Immature natural killer cell (primary cell): ENCODE results near the gene GALNT17. TPM values are rescaled to one million over a fixed set of nuclear protein-coding genes. Genes with fewer than 3 reads are reported as not detected.

ENCODE experiments used
- DNase-seq, 3 donors: peaks; one replicate each; pipeline ENCODE4 v3.0.0; 2022; ENCODE audit warnings: mixed read lengths in 1 of 3
- H3K27ac Mint-ChIP-seq, 6 donors: one replicate each; pipeline ENCODE4 v1.8.0; 2020; ENCODE audit warnings: mixed read lengths in 6 of 6, mild to moderate bottlenecking in 5 of 6, inconsistent platforms in 4 of 6, moderate library complexity in 3 of 6
- H3K27me3 Mint-ChIP-seq, 3 donors: one replicate each; pipeline ENCODE4 v1.8.0; 2020 to 2021; ENCODE audit warnings: low read depth in 3 of 3, mild to moderate bottlenecking in 3 of 3, mixed read lengths in 3 of 3, moderate library complexity in 3 of 3, inconsistent platforms in 1 of 3
- H3K36me3 Mint-ChIP-seq, 3 donors: one replicate each; pipeline ENCODE4 v1.8.0; 2020; ENCODE audit warnings: mixed read lengths in 3 of 3, inconsistent platforms in 2 of 3, mild to moderate bottlenecking in 2 of 3
- H3K4me1 Mint-ChIP-seq, 2 donors: one replicate each; pipeline ENCODE4 v1.8.0; 2020; ENCODE audit warnings: inconsistent platforms in 2 of 2, mild to moderate bottlenecking in 2 of 2, mixed read lengths in 2 of 2, moderate library complexity in 1 of 2
- H3K4me3 Mint-ChIP-seq, 5 donors: one replicate each; pipeline ENCODE4 v1.8.0; 2020; ENCODE audit warnings: mild to moderate bottlenecking in 5 of 5, mixed read lengths in 5 of 5, inconsistent platforms in 3 of 5, moderate library complexity in 3 of 5
- H3K9me3 Mint-ChIP-seq, 6 donors: one replicate each; pipeline ENCODE4 v1.8.0; 2020; ENCODE audit warnings: mild to moderate bottlenecking in 6 of 6, mixed read lengths in 6 of 6, inconsistent platforms in 4 of 6, moderate library complexity in 3 of 6
- polyA plus RNA-seq, 3 donors: library from polyadenylated mRNA; unstranded; fragments of 300-500 nt; fragmentation: Illumina TruSeq; gene quantifications; one replicate each; pipeline ENCODE4 v1.2.3, GENCODE V29; 2021

Gene GALNT17
- polyA plus RNA-seq, 3 donors from 2014 or later = not detected

DNA sequence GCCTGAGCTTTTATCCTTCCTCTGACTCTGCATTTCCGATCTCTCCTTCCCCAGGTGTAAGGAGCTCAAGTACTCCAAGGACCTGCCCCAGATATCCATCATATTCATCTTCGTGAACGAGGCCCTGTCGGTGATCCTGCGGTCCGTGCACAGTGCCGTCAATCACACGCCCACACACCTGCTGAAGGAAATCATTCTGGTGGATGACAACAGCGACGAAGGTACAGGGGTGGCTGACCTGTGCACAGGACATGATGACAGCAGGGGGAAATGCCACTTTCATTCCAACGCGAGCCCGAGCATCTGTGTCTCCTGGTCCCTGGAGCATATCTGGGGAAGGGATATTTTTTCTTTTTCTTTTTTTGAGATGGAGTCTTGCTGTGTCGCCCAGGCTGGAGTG is 256.2 kb downstream of the GALNT17 start:
- no peak for DNase-seq
- Mint-ChIP-seq H3K36me3 (no peaks in the 10 kb centered on the region), H3K4me1 (no peaks in the 10 kb centered on the region), H3K27ac (no peak overlapping the region), H3K9me3 (peaks cover 0 to 26% (median 12%) of the 10 kb centered on the region in 6 donors), H3K27me3 (peaks cover 0 to 2% (median 2%) of the 10 kb centered on the region in 3 donors), H3K4me3 (no peak overlapping the region)

DNA sequence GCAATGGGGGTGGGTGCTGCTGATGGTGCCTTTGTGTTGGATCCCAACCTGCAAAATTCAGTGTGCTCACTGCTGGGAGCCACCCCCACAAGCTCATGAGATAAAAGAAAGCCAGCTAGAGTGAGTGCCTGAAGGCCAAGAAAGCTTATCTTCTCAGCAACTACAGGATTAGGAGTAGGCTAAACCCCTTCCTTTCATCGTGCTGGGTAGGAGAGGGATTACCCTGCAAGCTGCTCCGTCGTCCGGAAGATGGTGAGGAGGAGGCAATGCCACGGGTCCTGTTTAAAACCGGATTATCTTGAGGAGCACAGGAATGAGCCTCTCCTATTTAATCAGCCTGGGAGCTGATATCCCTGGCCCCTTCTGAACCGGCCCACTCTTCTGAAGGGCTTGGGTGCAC is 258.0 kb downstream of the GALNT17 start:
- Mint-ChIP-seq H3K9me3 (peaks cover 0 to 31% (median 11%) of the 10 kb centered on the region in 6 donors), H3K27ac (no peak overlapping the region), H3K4me3 (no peak overlapping the region), H3K27me3 (peaks cover 0 to 2% (median 0%) of the 10 kb centered on the region in 3 donors), H3K4me1 (no peaks in the 10 kb centered on the region), H3K36me3 (no peaks in the 10 kb centered on the region)
- DNase-seq = no peak

DNA sequence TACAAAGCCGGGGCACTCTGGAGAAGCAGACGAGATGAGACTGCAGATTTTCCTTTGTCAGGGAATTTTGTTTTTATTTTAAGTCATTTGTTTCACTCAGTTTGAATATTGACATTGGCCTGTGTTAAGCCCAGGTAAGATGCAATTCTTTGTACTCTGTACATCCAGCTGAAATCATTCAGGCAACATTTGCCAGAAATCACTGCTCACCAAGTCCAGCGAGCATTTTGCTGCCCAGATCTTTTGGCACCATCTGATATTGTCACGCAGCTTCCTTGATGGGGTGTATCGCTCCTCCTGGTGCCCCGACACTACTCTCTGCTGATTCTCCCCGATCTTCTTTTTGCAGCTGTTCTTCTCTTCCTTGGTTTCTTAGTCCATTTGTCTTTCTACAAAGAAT is 261.7 kb downstream of the GALNT17 start:
- Mint-ChIP-seq H3K36me3 (no peaks in the 10 kb centered on the region), H3K9me3 (peaks cover 4 to 18% (median 16%) of the 10 kb centered on the region in 6 donors), H3K27me3 (peaks cover 0 to 3% (median 0%) of the 10 kb centered on the region in 3 donors), H3K27ac (no peak overlapping the region), H3K4me1 (no peaks in the 10 kb centered on the region), H3K4me3 (no peak overlapping the region)
- no peak for DNase-seq

DNA sequence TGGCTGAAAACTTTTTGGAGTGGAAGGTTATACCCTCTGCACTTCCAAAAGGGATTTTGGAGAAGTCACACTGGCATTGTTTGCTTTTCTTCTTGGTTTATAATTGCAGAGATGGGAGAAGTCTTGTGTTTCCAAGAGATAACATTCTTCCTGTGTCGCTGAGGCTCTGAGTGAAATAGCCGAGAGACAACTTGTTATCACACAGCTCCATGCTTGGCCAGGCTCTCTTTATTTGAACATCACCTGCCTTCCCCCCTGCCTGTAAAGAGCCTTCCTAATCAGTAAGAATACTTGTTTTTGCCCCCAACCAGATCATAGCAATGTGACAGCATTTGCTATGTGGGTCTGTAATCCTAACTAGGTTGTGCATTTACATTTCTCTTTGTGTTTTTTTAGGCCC is 270.7 kb downstream of the GALNT17 start:
- no peak for DNase-seq
- Mint-ChIP-seq H3K4me1 (no peaks in the 10 kb centered on the region), H3K36me3 (no peaks in the 10 kb centered on the region), H3K27me3 (peaks cover 2 to 5% (median 3%) of the 10 kb centered on the region in 3 donors), H3K9me3 (peaks cover 0 to 18% (median 7%) of the 10 kb centered on the region in 6 donors), H3K4me3 (no peak overlapping the region), H3K27ac (no peak overlapping the region)

DNA sequence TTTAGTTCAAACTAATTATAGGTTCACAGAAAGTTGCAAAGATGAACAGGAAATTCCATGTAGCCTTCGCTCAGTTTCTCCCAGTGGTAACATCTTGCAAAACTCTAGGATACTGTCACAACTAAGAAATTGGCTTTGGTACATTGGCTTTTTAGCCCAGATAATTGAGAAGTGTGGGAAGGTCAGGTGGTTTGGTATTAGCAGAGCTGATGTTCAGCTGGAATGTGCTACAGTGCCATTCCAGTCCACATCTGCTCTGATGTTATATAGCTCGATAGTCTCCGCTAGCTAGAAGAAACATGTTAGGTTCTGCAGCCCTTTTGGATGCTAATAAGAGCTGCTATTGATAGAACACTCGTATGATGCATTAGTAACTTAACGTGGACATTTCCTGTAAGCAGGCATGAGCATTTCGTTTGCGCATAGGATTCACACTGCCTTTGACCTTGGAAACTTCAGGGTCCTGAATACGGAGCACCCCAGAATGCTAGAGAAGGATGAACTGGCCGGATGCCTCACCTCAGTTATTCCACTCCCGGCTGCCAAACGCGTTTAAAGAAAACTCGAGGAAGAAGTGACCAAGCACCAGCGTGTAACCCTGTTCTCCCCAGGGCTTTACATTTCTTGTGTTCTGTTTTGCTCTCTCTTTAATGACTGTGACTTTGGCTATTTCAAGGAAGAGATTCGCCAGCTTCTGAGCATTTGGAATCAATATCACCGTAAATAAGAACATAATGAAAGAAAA is 271.4 kb downstream of the GALNT17 start:
- H3K4me1 Mint-ChIP-seq = no peaks in the 10 kb centered on the region
- peaks cover 0 to 13% (median 6%) of the 10 kb centered on the region in 6 donors for H3K9me3 Mint-ChIP-seq
- H3K4me3 Mint-ChIP-seq = no peak overlapping the region
- H3K27ac Mint-ChIP-seq = no peak overlapping the region
- H3K27me3 Mint-ChIP-seq = peaks cover under 1 to 5% (median 2%) of the 10 kb centered on the region in 3 donors
- no peak for DNase-seq
- H3K36me3 Mint-ChIP-seq = no peaks in the 10 kb centered on the region

DNA sequence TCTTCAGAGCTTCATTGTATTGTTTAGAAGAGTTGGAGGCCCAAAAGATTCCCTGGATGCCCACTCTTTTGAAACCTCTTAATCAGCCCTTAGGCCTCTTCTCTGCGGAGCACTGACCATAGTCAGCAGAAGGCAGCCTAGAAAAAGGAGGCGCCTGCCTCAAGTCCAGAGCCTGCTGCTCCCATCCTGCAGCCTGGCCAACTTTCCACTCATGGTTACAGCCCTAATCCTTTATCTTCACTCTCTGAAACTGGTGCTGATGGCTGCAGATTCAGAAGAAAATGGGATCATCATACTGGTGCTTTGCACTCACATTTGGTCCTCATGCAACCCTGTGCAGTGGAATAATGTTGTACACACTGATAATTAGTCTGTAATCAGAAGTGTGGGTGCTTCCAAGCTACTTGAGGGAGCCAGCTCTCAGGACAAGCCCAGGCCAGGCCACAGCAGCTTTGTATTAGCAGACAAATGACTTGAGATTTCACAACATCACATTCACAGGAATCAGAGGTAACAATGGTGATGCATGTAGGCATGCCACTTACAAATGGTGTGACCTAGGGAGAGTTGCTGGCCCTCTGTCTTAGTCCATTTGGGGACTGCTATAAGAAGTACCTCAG is 272.9 kb downstream of the GALNT17 start:
- no peak overlapping the region for H3K27ac Mint-ChIP-seq
- H3K36me3 Mint-ChIP-seq = no peaks in the 10 kb centered on the region
- H3K27me3 Mint-ChIP-seq = peaks cover 0 to 5% (median 2%) of the 10 kb centered on the region in 3 donors
- peaks cover 0 to 22% (median 4%) of the 10 kb centered on the region in 6 donors for H3K9me3 Mint-ChIP-seq
- H3K4me1 Mint-ChIP-seq = no peaks in the 10 kb centered on the region
- no peak overlapping the region for H3K4me3 Mint-ChIP-seq
- DNase-seq = no peak

DNA sequence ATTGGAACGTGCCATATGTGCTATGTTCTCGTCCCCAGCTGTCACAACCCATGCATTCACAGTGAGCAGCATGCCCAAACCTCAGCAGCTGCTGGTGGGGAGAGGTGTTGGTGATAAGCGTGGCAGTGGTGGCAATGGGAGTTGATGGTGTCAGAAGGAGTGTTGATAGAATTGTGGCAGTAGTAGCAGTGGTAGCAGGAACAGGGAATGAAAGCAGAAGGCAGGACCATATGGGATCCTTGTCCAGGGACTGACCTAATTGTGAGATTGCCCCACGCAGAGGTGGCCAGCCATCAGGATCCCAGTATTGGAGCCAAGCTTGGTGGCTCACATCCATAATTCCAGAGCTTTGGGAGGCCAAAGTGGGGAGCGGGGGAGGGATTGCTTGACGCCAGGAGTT is 276.3 kb downstream of the GALNT17 start:
- Mint-ChIP-seq H3K4me1 (no peaks in the 10 kb centered on the region), H3K9me3 (peaks cover 4 to 38% (median 15%) of the 10 kb centered on the region in 6 donors), H3K36me3 (no peaks in the 10 kb centered on the region), H3K27ac (no peak overlapping the region), H3K4me3 (no peak overlapping the region), H3K27me3 (peaks cover 4 to 6% (median 5%) of the 10 kb centered on the region in 3 donors)
- DNase-seq = no peak

DNA sequence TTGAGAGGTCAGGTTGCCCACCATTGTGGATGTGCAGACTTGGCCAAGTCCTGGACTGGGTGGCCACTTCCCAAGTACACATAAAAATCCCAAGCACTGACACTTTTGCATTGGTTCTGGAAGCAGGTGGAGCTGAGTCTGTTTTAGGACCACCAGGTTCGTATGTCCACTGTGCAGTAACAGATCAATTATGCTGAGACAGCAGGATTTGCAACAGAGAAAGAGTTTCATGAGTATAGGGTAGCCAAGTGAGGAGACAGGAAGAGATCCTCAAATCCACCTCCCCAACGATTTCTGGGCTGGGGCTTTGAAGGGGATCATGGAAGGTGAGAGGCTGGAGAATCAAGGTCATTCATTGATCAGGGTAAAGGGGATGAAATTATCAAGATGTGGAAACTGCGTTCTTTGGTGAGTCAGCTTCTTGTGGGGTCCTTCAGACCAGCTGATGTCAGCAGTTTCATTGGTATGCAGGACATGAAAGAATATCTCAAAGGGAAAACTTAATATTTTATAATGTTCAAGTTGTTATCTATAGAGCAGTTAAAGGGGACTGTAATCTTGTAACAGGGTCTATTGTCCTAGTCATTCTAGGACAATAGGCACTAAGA is 277.7 kb downstream of the GALNT17 start:
- H3K27me3 Mint-ChIP-seq = peaks cover 3 to 6% (median 4%) of the 10 kb centered on the region in 3 donors
- DNase-seq = no peak
- no peak overlapping the region for H3K4me3 Mint-ChIP-seq

DNA sequence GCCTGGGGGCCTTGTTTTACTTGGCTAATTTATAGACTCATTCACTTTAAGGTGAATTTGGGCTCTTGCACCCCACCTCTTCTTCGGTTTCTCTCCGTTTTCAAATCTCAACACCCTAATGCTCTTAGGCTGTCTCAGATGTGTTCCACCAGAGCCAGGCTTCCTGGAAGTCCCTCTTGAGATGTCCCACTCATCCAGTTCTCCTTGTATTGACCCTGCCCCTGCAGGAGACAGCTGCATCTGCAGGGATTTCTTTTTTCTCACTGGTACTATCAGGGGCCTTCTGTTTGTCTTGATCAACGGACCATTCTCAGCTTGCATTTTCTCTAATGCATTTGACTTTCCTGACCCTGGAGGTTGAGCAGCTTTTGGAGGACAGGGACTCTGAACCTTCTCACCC is 279.5 kb downstream of the GALNT17 start:
- H3K36me3 Mint-ChIP-seq = no peaks in the 10 kb centered on the region
- H3K9me3 Mint-ChIP-seq = peaks cover 9 to 45% (median 18%) of the 10 kb centered on the region in 6 donors
- no peak overlapping the region for H3K27ac Mint-ChIP-seq

More for the DNA sequence above, 277.7 kb downstream of the GALNT17 start:
- Mint-ChIP-seq H3K36me3 (no peaks in the 10 kb centered on the region), H3K4me1 (no peaks in the 10 kb centered on the region), H3K27ac (no peak overlapping the region), H3K9me3 (peaks cover 4 to 38% (median 15%) of the 10 kb centered on the region in 6 donors)

DNA sequence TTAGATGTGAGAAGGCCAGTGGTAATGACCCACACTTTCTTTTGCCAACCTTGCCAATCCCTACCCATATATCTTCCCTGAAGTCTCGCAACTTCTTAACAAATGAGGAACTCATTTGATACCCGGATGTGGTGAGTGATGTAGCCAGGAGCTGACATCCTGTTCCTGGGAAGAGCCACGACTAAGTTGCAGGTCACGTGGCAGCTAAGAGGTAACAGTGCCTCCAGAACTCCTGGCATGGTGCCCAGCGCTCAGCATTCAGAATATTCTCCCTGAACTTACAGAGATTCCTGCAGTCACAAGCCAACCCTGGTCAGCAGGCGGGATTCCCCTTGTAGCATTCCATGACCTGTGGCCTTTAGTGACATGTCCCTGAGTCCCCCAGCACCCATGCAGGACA is 282.5 kb downstream of the GALNT17 start:
- H3K27me3 Mint-ChIP-seq = peaks cover 4 to 6% (median 4%) of the 10 kb centered on the region in 3 donors
- no peak overlapping the region for H3K27ac Mint-ChIP-seq
- H3K4me3 Mint-ChIP-seq = no peak overlapping the region
- no peaks in the 10 kb centered on the region for H3K36me3 Mint-ChIP-seq
- H3K9me3 Mint-ChIP-seq = peaks cover 9 to 42% (median 23%) of the 10 kb centered on the region in 6 donors
- DNase-seq = no peak
- H3K4me1 Mint-ChIP-seq = no peaks in the 10 kb centered on the region

More for the DNA sequence above, 279.5 kb downstream of the GALNT17 start:
- no peaks in the 10 kb centered on the region for H3K4me1 Mint-ChIP-seq
- no peak for DNase-seq
- H3K4me3 Mint-ChIP-seq = no peak overlapping the region
- peaks cover 3 to 6% (median 4%) of the 10 kb centered on the region in 3 donors for H3K27me3 Mint-ChIP-seq

DNA sequence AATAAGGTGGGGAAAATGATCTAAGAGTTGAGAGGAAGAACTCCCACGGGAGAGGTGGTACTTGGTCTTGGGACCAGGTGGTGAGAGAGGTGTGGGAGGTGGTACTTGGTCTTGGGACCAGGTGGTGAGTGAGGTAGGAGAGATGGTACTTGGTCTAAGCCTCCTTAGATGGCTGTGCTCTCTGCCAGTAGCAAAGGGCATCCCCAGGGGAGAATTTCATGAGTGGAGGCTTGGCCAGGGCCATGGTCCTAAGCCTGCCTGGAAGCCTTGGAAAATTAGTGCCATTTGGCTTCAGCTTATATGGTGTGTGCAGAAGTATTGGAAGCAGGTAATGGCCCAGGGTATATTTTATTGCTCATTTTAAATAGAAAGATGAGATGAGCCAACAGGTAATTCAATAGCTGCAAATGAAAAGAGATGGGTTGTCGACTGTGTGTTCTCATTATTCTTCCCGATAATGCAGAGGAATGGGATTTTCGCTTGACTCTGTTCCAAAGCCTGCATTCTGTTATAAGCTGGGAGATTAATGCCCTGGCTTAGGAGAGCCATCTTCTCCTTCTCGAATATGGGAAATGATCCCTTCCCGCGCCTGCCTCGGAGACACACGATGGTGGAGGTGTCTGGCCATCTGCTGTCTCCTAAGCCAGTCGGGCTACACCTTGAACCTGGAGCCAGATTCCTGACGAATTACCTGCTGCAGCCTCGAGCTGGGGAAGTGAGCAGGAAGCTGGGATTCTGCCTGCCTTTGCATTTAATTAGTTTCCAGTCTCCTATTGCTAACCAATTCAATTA is 287.8 kb downstream of the GALNT17 start:
- no peak overlapping the region for H3K27ac Mint-ChIP-seq
- peaks cover 2 to 4% (median 4%) of the 10 kb centered on the region in 3 donors for H3K27me3 Mint-ChIP-seq
- no peak overlapping the region for H3K4me3 Mint-ChIP-seq
- no peaks in the 10 kb centered on the region for H3K4me1 Mint-ChIP-seq
- H3K36me3 Mint-ChIP-seq = no peaks in the 10 kb centered on the region
- peaks cover 0 to 34% (median 16%) of the 10 kb centered on the region in 6 donors for H3K9me3 Mint-ChIP-seq
- DNase-seq = no peak

DNA sequence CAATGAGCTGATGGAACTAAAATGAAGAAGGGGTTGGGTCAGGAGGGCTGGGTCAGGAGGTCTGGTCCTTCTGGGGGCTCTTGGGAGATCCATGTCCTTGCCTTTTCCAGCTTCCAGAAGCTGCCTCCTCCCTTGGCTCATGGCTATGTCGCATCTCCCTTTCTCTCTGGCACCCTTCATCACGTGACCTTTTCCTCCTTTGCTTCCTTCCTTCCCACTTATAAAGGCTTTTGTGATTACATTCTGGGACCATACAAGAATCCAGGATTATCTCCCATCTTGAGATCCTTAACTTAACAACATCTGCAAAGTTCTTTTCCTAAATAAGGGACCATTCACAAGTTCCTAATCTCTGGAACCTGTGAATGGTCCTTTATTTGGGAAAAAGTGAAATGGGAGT is 290.2 kb downstream of the GALNT17 start:
- H3K27me3 Mint-ChIP-seq = peaks cover 2 to 4% (median 4%) of the 10 kb centered on the region in 3 donors
- H3K9me3 Mint-ChIP-seq = peaks cover 0 to 30% (median 13%) of the 10 kb centered on the region in 6 donors
- H3K36me3 Mint-ChIP-seq = no peaks in the 10 kb centered on the region
- no peak for DNase-seq
- H3K27ac Mint-ChIP-seq = no peak overlapping the region
- H3K4me3 Mint-ChIP-seq = no peak overlapping the region
- no peaks in the 10 kb centered on the region for H3K4me1 Mint-ChIP-seq

DNA sequence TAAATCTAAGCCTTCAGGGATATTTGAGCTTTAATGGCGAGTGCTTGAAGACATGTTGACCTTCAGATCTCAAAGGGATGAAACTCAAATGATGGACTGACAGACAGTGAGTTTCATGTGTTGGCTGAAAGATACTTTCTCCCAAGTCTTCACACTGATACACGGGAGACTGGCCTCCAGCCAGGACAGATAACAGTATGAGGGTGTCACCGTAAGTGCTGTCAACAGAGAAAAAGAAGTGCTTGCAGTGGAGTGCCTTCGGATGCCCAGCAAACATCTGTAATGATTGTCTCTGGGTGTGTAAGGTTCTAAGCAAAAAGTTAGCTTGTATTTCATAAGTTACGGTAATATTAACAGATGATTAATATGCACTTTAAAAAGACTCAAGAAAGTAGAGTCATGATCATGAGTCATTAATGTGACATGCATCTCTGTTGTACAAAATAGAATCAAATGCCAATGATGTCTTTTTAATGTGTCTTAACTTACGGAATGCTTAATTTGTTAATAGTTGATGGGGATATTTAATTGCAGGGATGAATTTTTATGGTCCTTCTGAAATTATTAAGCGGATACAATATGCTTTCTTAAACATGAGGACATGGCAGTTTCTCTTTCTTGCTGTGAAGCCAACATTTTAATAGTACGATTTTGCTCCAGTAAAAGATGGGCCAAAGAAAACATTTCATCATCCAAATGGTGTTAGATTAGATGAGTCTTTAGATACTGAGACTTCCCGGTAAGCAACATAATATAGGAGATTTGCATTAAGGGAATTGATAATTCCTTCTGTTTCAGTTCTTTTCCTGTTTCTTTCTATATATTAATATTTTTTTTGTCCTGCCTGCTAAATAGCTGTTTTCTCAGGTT is 292.5 kb downstream of the GALNT17 start:
- Mint-ChIP-seq H3K4me3 (no peak overlapping the region), H3K9me3 (peaks cover 4 to 17% (median 10%) of the 10 kb centered on the region in 6 donors)
- DNase-seq = no peak

More for the DNA sequence above, 292.5 kb downstream of the GALNT17 start:
- Mint-ChIP-seq H3K4me1 (no peaks in the 10 kb centered on the region), H3K27ac (no peak overlapping the region), H3K27me3 (peaks cover 0 to 3% (median 2%) of the 10 kb centered on the region in 3 donors), H3K36me3 (no peaks in the 10 kb centered on the region)
